Uterus (tissue), 4 donors: ENCODE data around the gene INTS15. TPM values are rescaled to one million over a fixed set of nuclear protein-coding genes. Genes with fewer than 3 reads are reported as not detected.

Source experiments
- DNase-seq, 2 donors: peaks; one replicate each; pipeline ENCODE4 v3.0.0-alpha.2; 2019 to 2020
- H3K27ac ChIP-seq, 2 donors: fragments of 200-600 bp; sonication (generic); 1 replicate in 1 of 2; 2 replicates in 1 of 2; pipeline ENCODE4 v1.5.1; 2016 to 2018
- H3K27me3 ChIP-seq, 2 donors: fragments of 200-600 bp; sonication (generic); one replicate each; pipeline ENCODE4 v1.5.1; 2018 to 2019; ENCODE audit warnings: control low read depth in 1 of 2
- H3K36me3 ChIP-seq, 2 donors: fragments of 200-600 bp; sonication (generic); one replicate each; pipeline ENCODE4 v1.5.1; 2019; ENCODE audit warnings: control low read depth in 1 of 2
- H3K4me1 ChIP-seq, 2 donors: fragments of 200-600 bp; sonication (generic); one replicate each; pipeline ENCODE4 v1.5.1; 2018 to 2019; ENCODE audit warnings: control low read depth in 1 of 2
- H3K4me3 ChIP-seq, 2 donors: fragments of 200-600 bp; sonication (generic); 1 replicate in 1 of 2; 2 replicates in 1 of 2; pipeline ENCODE4 v1.5.1; 2018 to 2019; ENCODE audit warnings: mild to moderate bottlenecking in 1 of 2
- H3K9me3 ChIP-seq, 2 donors: fragments of 200-600 bp; sonication (generic); one replicate each; pipeline ENCODE4 v1.5.1; 2019; ENCODE audit warnings: control low read depth in 1 of 2
- CTCF ChIP-seq, 4 experiments: fragments of 200-600 bp in 2 of 4; fragments of 450-650 bp in 2 of 4; sonication (generic) in 2 of 4; IDR thresholded peaks; one replicate each; pipeline ENCODE4 v1.5.1; 2016 to 2019; ENCODE audit warnings: antibody characterized with exemption in 4 of 4, mild to moderate bottlenecking in 2 of 4, moderate library complexity in 1 of 4
- POLR2A ChIP-seq, 2 donors: fragments of 450-650 bp; IDR thresholded peaks; one replicate each; pipeline ENCODE4 v1.6.1; 2016; ENCODE audit warnings: antibody characterized with exemption in 2 of 2, mild to moderate bottlenecking in 1 of 2, moderate library complexity in 1 of 2
- intact Hi-C: fragments of 100-400 bp; cut with DNase I; formaldehyde crosslinking; loops from one replicate; pipeline ENCODE4 v1.15.1; 2023; ENCODE audit warnings: low total_unique reads
- total RNA-seq, 4 donors: library from RNA; depleted of rRNA in 3 of 4; stranded (reverse); fragments of >200 nt in 3 of 4; gene quantifications; one replicate each; pipeline versions ENCODE4 v1.1.0 to v1.2.4, GENCODE V29; 2014 to 2023
- donor health status: DM: yes; HTN: yes; CAD: no.

INTS15 gene
- total RNA-seq, 4 donors from 2014 or later, result 7.6 to 44.1 (median 23.9) TPM

GRCh38 chr7:6636741-6637543, 47.1 kb downstream of the INTS15 start, which contains the start of gene ZNF316:
TSS of gene ZNF316 (plus strand) at chr7:6637318. CDS start at chr7:6642410, 5,092 bp downstream.
- intact Hi-C loops, result no loop called here

GRCh38 chr7:6637544-6638229, 47.9 kb downstream of the INTS15 start:
- intact Hi-C loops, result no loop called here
- Histone ChIP-seq H3K27ac (peak overlapping the region; percentile 79 to 88), H3K4me3 (peak overlapping the region; percentile 62 to 87), H3K36me3 (no peaks in the 10 kb centered on the region), H3K4me1 (peaks cover 0 to 14% of the 10 kb centered on the region in 2 donors), H3K9me3 (no peaks in the 10 kb centered on the region), H3K27me3 (no peaks in the 10 kb centered on the region)
- DNase-seq, result peak in 1 of 2 donors; percentile 30
- no peak for TF ChIP-seq POLR2A (IDR thresholded peaks at IDR 0.05)
- peak in 1 of 4 experiments; percentile 22 for TF ChIP-seq CTCF (IDR thresholded peaks at IDR 0.05)

More at GRCh38 chr7:6636741-6637543, 47.1 kb downstream of the INTS15 start, which contains the start of gene ZNF316:
- TF ChIP-seq POLR2A (IDR thresholded peaks at IDR 0.05) (peak in 1 of 2 donors; percentile 72), CTCF (IDR thresholded peaks at IDR 0.05) (no peak)
- peak; percentile 51 to 69 for DNase-seq
- no peaks in the 10 kb centered on the region for H3K36me3 ChIP-seq
- H3K27ac ChIP-seq, result peak within 1 kb of the TSS; percentile 88 to 90
- peaks cover 0 to 14% of the 10 kb centered on the region in 2 donors for H3K4me1 ChIP-seq
- no peaks in the 10 kb centered on the region for H3K9me3 ChIP-seq
- H3K27me3 ChIP-seq, result no peaks in the 10 kb centered on the region
- H3K4me3 ChIP-seq, result peak within 1 kb of the TSS; percentile 62 to 87

- no peak overlapping the region for H3K4me3 ChIP-seq
- intact Hi-C loops, result no loop called here
Measured at GRCh38 chr7:6639032-6639431, 49.2 kb downstream of the INTS15 start.

GRCh38 chr7:6639627-6640026, 49.8 kb downstream of the INTS15 start:
- H3K4me3 ChIP-seq, result no peak overlapping the region
- no peak overlapping the region for H3K27ac ChIP-seq
- H3K36me3 ChIP-seq, result no peaks in the 10 kb centered on the region

More at GRCh38 chr7:6639032-6639431, 49.2 kb downstream of the INTS15 start:
- TF ChIP-seq CTCF (IDR thresholded peaks at IDR 0.05), result no peak
- TF ChIP-seq POLR2A (IDR thresholded peaks at IDR 0.05), result no peak
- Histone ChIP-seq H3K4me1 (peaks cover 0 to 14% of the 10 kb centered on the region in 2 donors), H3K9me3 (no peaks in the 10 kb centered on the region), H3K27ac (no peak overlapping the region), H3K36me3 (no peaks in the 10 kb centered on the region), H3K27me3 (no peaks in the 10 kb centered on the region)
- no peak for DNase-seq

More at GRCh38 chr7:6639627-6640026, 49.8 kb downstream of the INTS15 start:
- intact Hi-C loops, result no loop called here
- H3K9me3 ChIP-seq, result no peaks in the 10 kb centered on the region
- DNase-seq, result no peak
- H3K27me3 ChIP-seq, result no peaks in the 10 kb centered on the region
- peaks cover 0 to 14% of the 10 kb centered on the region in 2 donors for H3K4me1 ChIP-seq
- TF ChIP-seq CTCF (IDR thresholded peaks at IDR 0.05) (no peak), POLR2A (IDR thresholded peaks at IDR 0.05) (no peak)
